ENCODE measurements around the gene GPX7.

DNA sequence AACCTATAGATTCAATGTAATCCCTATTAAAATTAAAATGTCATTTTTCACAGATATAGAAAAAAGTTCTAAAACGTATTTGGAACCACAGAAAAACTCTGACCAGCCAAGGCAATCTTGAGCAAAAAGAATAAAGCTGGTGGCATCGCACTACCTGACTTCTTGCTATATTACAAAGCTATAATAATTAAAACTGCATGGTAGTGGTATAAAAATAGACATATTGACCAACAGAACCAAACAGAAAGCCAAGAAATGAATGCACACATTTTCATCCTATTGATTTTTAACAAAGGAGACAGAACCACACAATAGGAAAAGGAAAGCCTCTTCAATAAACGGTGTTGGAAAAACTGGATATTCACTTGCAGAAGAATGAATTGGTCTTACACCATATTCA lies 21.6 kb downstream of the GPX7 start:
- no peak for TF ChIP-seq GATA2 (IDR thresholded peaks at IDR 0.05; ENCODE audit: low read depth, low read length)
- TF ChIP-seq GATA3 (IDR thresholded peaks at IDR 0.05; ENCODE audit: low read depth, low read length) = no peak
